Anterior cingulate cortex (tissue), 58 donors: Measurements from ENCODE around the gene KRTAP29-1.

Experiments used
- DNase-seq, 58 donors: peaks; one replicate each; lab custom pipeline; 2025; lab: John Stamatoyannopoulos, UW

The KRTAP29-1 gene

DNA sequence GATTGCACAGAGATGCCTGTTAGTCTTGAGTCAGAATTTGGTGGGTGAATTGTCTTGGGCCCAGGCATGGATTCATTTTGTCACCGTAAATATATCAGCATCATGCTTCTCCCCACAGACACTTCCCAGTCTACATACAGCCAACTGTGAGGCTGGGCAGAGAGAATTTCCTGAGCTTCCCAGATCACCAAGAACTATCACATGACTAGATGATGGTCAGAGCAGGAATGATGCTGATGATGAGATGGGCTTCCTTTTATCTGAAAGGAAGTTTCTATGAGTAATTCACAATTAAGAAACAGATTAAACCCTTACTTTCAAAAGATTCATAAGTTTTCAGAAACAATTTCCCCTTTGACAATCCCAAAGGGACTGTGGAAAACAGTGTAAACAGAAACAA is 47.8 kb downstream of the KRTAP29-1 start:
- DNase-seq, result no peak
